Coronary artery (tissue), 2 donors: ENCODE data around the gene CDON.
A peak's percentile ranks its signal among the peaks of the same experiment; 100 is the strongest.

Experiments used
- DNase-seq: peaks from one replicate; pipeline ENCODE4 v3.0.0-alpha.2; 2017; ENCODE audit warnings: low spot score
- H3K27ac ChIP-seq, 2 donors: fragments of 200-600 bp; sonication (generic); one replicate each; pipeline ENCODE4 v1.5.1; 2016 to 2019
- H3K4me3 ChIP-seq: fragments of 200-600 bp; sonication (generic); 2 replicates; pipeline ENCODE4 v1.5.1; 2016; ENCODE audit warnings: mild to moderate bottlenecking, moderate library complexity
- TF ChIP-seq, protein P1 (sequence below): fragments of 200-600 bp; sonication (generic); IDR thresholded peaks from one replicate; pipeline ENCODE4 v1.5.1; 2019; ENCODE audit warnings: antibody characterized with exemption

The CDON gene

GRCh38 chr11:126054882-126055281 is 7.8 kb downstream of the CDON start:
- DNase-seq = no peak
- no peak overlapping the region for H3K4me3 ChIP-seq
- TF ChIP-seq, protein P1, sequence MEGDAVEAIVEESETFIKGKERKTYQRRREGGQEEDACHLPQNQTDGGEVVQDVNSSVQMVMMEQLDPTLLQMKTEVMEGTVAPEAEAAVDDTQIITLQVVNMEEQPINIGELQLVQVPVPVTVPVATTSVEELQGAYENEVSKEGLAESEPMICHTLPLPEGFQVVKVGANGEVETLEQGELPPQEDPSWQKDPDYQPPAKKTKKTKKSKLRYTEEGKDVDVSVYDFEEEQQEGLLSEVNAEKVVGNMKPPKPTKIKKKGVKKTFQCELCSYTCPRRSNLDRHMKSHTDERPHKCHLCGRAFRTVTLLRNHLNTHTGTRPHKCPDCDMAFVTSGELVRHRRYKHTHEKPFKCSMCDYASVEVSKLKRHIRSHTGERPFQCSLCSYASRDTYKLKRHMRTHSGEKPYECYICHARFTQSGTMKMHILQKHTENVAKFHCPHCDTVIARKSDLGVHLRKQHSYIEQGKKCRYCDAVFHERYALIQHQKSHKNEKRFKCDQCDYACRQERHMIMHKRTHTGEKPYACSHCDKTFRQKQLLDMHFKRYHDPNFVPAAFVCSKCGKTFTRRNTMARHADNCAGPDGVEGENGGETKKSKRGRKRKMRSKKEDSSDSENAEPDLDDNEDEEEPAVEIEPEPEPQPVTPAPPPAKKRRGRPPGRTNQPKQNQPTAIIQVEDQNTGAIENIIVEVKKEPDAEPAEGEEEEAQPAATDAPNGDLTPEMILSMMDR = no peak
- no peak overlapping the region for H3K27ac ChIP-seq

- Histone ChIP-seq H3K27ac (no peak overlapping the region), H3K4me3 (no peak overlapping the region)
- no peak for DNase-seq
- TF ChIP-seq, protein P1 = no peak
Measured at GRCh38 chr11:126054408-126054807, 8.3 kb downstream of the CDON start.

DNA sequence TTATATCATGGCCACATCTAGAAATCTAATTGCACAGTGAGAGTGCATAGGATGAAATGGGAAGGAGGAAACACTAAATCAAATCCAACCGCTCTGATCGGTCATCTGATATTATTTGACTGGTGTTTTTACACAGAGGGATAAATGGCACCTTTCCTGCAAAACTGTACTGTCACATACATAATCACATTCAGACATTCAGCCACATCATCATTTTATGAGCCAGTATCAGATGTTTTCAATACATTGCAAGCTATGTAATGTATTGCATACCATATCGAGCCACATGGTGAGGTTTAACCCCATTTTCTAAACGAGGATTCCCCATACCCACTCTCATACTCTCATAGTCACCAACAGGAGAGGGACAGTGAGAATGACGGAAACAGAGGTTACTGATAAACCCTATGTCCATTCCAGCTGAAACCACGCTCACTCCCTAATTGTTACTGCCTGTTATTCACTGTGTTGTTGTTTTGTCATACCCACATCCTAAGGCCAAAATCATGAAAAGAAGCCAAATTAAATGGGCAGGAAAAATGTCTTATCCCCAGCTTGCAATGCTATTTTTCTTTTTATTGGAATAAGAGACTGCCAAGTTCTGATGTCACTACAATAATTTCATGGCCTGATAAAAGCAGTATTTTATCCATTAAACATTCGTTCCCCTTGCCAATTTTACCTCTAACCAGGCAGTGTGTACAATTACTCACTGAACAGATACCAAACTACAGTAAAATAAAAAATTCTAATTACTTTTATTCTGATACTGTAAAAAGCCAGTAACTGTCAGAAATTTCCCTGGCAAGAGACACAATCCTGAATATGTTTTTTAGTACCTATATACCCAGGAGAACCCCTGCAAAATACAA is 9.0 kb downstream of the CDON start:
- no peak for DNase-seq
- Histone ChIP-seq H3K4me3 (no peak overlapping the region), H3K27ac (peak overlapping the region in 1 of 2 donors; percentile 16)
- TF ChIP-seq, protein P1 = no peak

DNA sequence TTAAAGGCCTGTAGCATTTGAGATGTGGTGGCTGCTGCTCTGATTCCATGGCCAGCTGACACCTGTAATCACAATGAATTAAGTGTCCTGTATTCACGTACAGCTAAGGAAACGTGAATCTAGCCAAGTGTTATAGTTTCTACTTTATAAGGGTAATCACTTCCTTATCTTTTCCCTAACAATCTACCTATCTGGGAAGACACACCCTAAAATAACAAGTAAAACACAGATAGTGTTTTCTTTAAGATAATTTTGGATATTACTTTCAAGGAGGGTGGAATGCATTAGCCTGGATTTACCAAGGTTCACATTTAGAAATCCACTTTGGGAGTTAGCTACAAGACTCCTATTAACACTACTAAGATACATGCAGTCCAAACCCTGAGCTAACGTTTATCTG is 11.5 kb downstream of the CDON start:
- Histone ChIP-seq H3K4me3 (no peak overlapping the region), H3K27ac (no peak overlapping the region)
- TF ChIP-seq, protein P1 = no peak
- no peak for DNase-seq

DNA sequence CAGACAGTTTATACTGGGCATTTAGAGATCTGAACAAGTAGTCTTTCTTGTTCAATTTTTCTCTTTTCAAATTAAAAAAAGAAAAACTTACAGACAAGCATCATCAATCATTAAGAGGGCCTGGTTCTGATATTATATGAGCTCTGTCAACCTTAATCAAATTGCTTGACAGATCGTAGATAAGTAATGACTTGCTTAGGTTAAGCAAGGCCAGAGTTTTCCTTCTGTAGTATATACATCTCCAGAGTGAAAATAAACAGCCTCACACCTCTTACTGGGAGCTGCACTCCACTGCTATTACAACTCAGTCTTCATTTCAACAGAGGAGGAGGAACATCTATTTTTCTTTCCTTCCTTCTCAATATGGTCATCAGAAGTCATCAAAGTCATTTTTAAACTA is 13.5 kb downstream of the CDON start:
- no peak overlapping the region for H3K27ac ChIP-seq
- no peak for DNase-seq
- TF ChIP-seq, protein P1 = no peak
- no peak overlapping the region for H3K4me3 ChIP-seq

DNA sequence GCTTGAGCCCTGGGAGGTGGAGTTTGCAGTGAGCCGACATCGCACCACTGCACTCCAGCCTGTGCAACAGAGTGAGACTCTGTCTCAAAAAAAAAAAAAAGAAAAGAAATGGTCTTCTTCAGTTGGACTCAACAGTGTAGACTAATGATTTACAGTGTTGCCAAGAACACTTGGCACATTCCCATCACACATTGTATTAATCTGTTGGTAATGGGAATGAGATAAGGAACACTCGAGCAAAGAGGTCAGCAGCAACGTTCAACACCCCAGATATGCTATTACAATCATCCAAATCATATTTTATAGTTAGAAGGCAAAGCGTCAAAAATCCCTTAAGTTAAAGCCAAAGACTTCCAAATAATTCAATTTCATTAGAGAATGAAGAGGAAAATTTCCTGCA is 14.5 kb downstream of the CDON start:
- TF ChIP-seq, protein P1 = no peak
- DNase-seq = no peak
- Histone ChIP-seq H3K27ac (no peak overlapping the region), H3K4me3 (no peak overlapping the region)

- no peak for DNase-seq
Measured at GRCh38 chr11:126046570-126047195, 16.0 kb downstream of the CDON start.

More at GRCh38 chr11:126046570-126047195, 16.0 kb downstream of the CDON start:
- H3K27ac ChIP-seq = no peak overlapping the region
- TF ChIP-seq, protein P1 = no peak
- no peak overlapping the region for H3K4me3 ChIP-seq
